ENCODE results near the gene STRA8. TPM values are rescaled to one million over a fixed set of nuclear protein-coding genes. Genes with fewer than 3 reads are reported as not detected.

The STRA8 gene
- total RNA-seq, 3 donors from 2014 or later (not counting 1 experiment from before 2014, with no cell fraction given) = not detected

GRCh38 chr7:135262623-135263320 is 29.1 kb downstream of the STRA8 start:
- Mint-ChIP-seq H3K4me3 (no peak overlapping the region), H3K36me3 (no peaks in the 10 kb centered on the region), H3K27ac (no peak overlapping the region), H3K27me3 (ENCODE audit: low read depth in 2 of 2) (peaks cover 8% of the 10 kb centered on the region in 2 donors), H3K9me3 (no peaks in the 10 kb centered on the region), H3K4me1 (no peaks in the 10 kb centered on the region)
- 89% methylated on average over 9 of the region's 9 CpGs for whole genome bisulfite sequencing (ENCODE audit: insufficient coverage)
- no peak for ATAC-seq
- H3K9me3 ChIP-seq (ENCODE audit: control insufficient read depth, insufficient read depth, low read length) = peaks cover 2% of the 10 kb centered on the region
- H3K27ac ChIP-seq (ENCODE audit: low read length) = no peak overlapping the region
- H3K36me3 ChIP-seq (ENCODE audit: control insufficient read depth, insufficient read depth, low read length) = no peaks in the 10 kb centered on the region
- TF ChIP-seq CTCF (IDR thresholded peaks at IDR 0.05) = no peak
- DNase-seq = no peak
- intact Hi-C loops (cut with micrococcal nuclease) = no loop called here
- H3K4me3 ChIP-seq (ENCODE audit: low read length) = no peak overlapping the region
- H3K4me1 ChIP-seq (ENCODE audit: control insufficient read depth, insufficient read depth, low read length) = no peaks in the 10 kb centered on the region
- H3K27me3 ChIP-seq (ENCODE audit: control insufficient read depth, insufficient read depth, low read length) = no peaks in the 10 kb centered on the region

GRCh38 chr7:135263321-135263970 is 29.8 kb downstream of the STRA8 start:
- H3K9me3 Mint-ChIP-seq = no peaks in the 10 kb centered on the region
- Histone ChIP-seq H3K27ac (ENCODE audit: low read length) (no peak overlapping the region), H3K9me3 (ENCODE audit: control insufficient read depth, insufficient read depth, low read length) (peaks cover 2% of the 10 kb centered on the region), H3K4me1 (ENCODE audit: control insufficient read depth, insufficient read depth, low read length) (no peaks in the 10 kb centered on the region), H3K27me3 (ENCODE audit: control insufficient read depth, insufficient read depth, low read length) (no peaks in the 10 kb centered on the region), H3K36me3 (ENCODE audit: control insufficient read depth, insufficient read depth, low read length) (no peaks in the 10 kb centered on the region), H3K4me3 (ENCODE audit: low read length) (no peak overlapping the region)
- no peak overlapping the region for H3K27ac Mint-ChIP-seq
- no peak for TF ChIP-seq CTCF (IDR thresholded peaks at IDR 0.05)
- H3K4me3 Mint-ChIP-seq = no peak overlapping the region
- H3K4me1 Mint-ChIP-seq = no peaks in the 10 kb centered on the region
- intact Hi-C loops (cut with micrococcal nuclease) = no loop called here
- peaks cover 12 to 14% of the 10 kb centered on the region in 2 donors for H3K27me3 Mint-ChIP-seq (ENCODE audit: low read depth in 2 of 2)
- 95% methylated on average over 11 of the region's 11 CpGs for WGBS (ENCODE audit: insufficient coverage)
- DNase-seq (no peak), ATAC-seq (no peak)
- no peaks in the 10 kb centered on the region for H3K36me3 Mint-ChIP-seq

GRCh38 chr7:135265637-135266036 is 32.0 kb downstream of the STRA8 start:
- H3K27me3 Mint-ChIP-seq (ENCODE audit: low read depth in 2 of 2) = peaks cover 16% of the 10 kb centered on the region in 2 donors
- no peak overlapping the region for H3K27ac Mint-ChIP-seq
- no peak for ATAC-seq
- no peak overlapping the region for H3K4me3 ChIP-seq (ENCODE audit: low read length)
- H3K36me3 Mint-ChIP-seq = no peaks in the 10 kb centered on the region
- H3K4me3 Mint-ChIP-seq = no peak overlapping the region
- no peak for TF ChIP-seq CTCF (IDR thresholded peaks at IDR 0.05)
- no CpG with 5 or more reads among the region's 1 CpG for WGBS (ENCODE audit: insufficient coverage)
- H3K27ac ChIP-seq (ENCODE audit: low read length) = no peak overlapping the region
- no peaks in the 10 kb centered on the region for H3K4me1 Mint-ChIP-seq
- no peak for DNase-seq
- H3K4me1 ChIP-seq (ENCODE audit: control insufficient read depth, insufficient read depth, low read length) = no peaks in the 10 kb centered on the region
- intact Hi-C loops (cut with micrococcal nuclease) = no loop called here
- peaks cover 2% of the 10 kb centered on the region for H3K9me3 ChIP-seq (ENCODE audit: control insufficient read depth, insufficient read depth, low read length)
- no peaks in the 10 kb centered on the region for H3K9me3 Mint-ChIP-seq
- H3K36me3 ChIP-seq (ENCODE audit: control insufficient read depth, insufficient read depth, low read length) = no peaks in the 10 kb centered on the region
- H3K27me3 ChIP-seq (ENCODE audit: control insufficient read depth, insufficient read depth, low read length) = no peaks in the 10 kb centered on the region

Data from natural killer cell (primary cell).